Calu3 (cell line): ENCODE data around the gene ACER1. TPM values are rescaled to one million over a fixed set of nuclear protein-coding genes. Genes with fewer than 3 reads are reported as not detected.

Source experiments
- BruUV-seq: library from RNA; stranded (reverse); fragments of 400-500 nt; replicated peaks from 2 replicates; lab custom pipeline; 2021; lab: Mats Ljungman, UMichigan
- CTCF ChIA-PET: fragments of 300-600 bp; sonication (Branson Sonifier 250); formaldehyde crosslinking; loops from one replicate; lab custom pipeline; 2022; ENCODE audit warnings: antibody characterized with exemption; lab: Charles Lee
- DNase-seq: peaks from one replicate; pipeline ENCODE4 v3.0.0; 2022
- H3K27ac Mint-ChIP-seq: one replicate; pipeline ENCODE4 v1.8.0; 2022; ENCODE audit warnings: mixed read lengths; ENCODE audit not compliant: unreplicated experiment
- H3K27me3 Mint-ChIP-seq: one replicate; pipeline ENCODE4 v1.8.0; 2022; ENCODE audit warnings: mixed read lengths; ENCODE audit not compliant: unreplicated experiment
- H3K36me3 Mint-ChIP-seq: one replicate; pipeline ENCODE4 v1.8.0; 2022; ENCODE audit warnings: mild to moderate bottlenecking, moderate library complexity, mixed read lengths; ENCODE audit not compliant: insufficient read depth, unreplicated experiment
- H3K4me1 Mint-ChIP-seq: one replicate; pipeline ENCODE4 v1.8.0; 2022; ENCODE audit warnings: mild to moderate bottlenecking, low read depth, mixed read lengths; ENCODE audit not compliant: unreplicated experiment
- H3K4me3 Mint-ChIP-seq: one replicate; pipeline ENCODE4 v1.8.0; 2022; ENCODE audit warnings: mild to moderate bottlenecking, low read depth, moderate library complexity, mixed read lengths; ENCODE audit not compliant: unreplicated experiment
- H3K9me3 Mint-ChIP-seq: one replicate; pipeline ENCODE4 v1.8.0; 2022; ENCODE audit warnings: low read depth, mixed read lengths; ENCODE audit not compliant: unreplicated experiment
- CTCF ChIP-seq: fragments of 200-600 bp; IDR thresholded peaks from one replicate; pipeline ENCODE4 v1.8.0; 2022; ENCODE audit warnings: antibody characterized with exemption; ENCODE audit not compliant: unreplicated experiment
- intact Hi-C: fragments of 100-400 bp; cut with micrococcal nuclease; formaldehyde crosslinking; loops from one replicate; pipeline ENCODE4 v1.10.0; 2022; ENCODE audit not compliant: unreplicated experiment
- total RNA-seq: library from RNA; stranded (reverse); gene quantifications from 2 replicates; pipeline ENCODE4 v1.2.3, GENCODE V29; 2022

The ACER1 gene
- total RNA-seq, 1 experiment from 2014 or later, result not detected

DNA sequence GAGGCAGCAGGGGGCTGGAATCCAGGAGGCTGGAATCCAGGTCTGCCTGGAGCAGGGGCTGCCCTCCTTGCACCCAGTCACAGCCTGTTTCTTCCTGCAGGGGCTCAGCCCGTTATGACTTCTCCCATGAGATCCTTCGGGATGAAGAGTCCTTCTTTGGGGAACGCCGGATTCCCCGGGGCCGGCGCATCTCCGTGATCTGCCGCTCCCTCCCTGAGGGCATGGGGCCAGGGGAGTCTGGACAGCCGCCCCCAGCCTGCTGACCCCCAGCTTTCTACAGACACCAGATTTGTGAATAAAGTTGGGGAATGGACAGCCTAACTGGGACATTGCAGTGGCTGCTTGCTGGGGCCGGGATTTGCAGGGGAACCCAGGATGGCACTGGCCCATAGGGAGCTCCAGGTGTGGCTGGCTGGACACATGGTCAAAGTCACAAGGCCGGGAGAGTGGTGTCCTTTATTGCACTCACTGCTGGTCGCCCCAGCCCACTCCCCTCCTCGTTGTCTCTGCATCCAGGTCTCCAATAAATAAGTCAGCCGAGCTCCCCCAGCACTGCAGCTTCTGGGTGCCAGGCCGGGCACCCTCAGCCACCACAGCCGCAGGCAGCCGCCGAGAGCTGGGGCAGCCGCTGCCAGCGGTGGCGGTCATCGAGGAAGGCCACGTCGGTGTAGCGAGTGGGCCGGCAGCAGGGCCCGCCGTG lies 41.4 kb upstream of the ACER1 start:
- no peak for TF ChIP-seq CTCF
- Mint-ChIP-seq H3K4me1 (no peaks in the 10 kb centered on the region), H3K27me3 (no peaks in the 10 kb centered on the region), H3K9me3 (no peaks in the 10 kb centered on the region), H3K36me3 (peaks cover 28% of the 10 kb centered on the region), H3K27ac (no peak overlapping the region), H3K4me3 (no peak overlapping the region)
- no TSS peak for BruUV-seq
- intact Hi-C loops, result no loop called here
- no peak for DNase-seq
- CTCF ChIA-PET, result no interaction called here

DNA sequence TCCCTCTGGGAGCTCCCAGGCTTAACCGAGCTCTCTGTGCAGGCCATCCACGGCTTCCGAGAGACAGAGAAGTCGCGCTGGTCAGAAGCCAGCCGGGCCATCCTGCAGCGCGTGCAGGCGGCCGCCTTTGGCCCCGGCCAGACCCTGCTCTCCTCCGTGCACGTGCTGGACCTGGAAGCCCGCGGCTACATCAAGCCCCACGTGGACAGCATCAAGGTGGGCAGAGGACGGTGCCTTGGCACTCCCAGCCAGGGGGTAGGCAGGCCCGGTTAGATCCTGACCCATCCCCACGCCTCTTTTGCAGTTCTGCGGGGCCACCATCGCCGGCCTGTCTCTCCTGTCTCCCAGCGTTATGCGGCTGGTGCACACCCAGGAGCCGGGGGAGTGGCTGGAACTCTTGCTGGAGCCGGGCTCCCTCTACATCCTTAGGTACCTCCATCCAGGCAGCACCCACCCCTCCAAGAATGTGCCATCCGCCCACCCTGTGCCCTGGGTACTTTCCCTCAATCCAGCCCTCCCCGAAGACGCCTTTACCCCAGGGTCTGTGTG lies 40.8 kb upstream of the ACER1 start:
- Mint-ChIP-seq H3K9me3 (no peaks in the 10 kb centered on the region), H3K27ac (no peak overlapping the region), H3K27me3 (no peaks in the 10 kb centered on the region), H3K4me3 (peak overlapping the region; percentile 88), H3K36me3 (peaks cover 27% of the 10 kb centered on the region), H3K4me1 (no peaks in the 10 kb centered on the region)
- intact Hi-C loops, result no loop called here
- no peak for TF ChIP-seq CTCF
- no peak for DNase-seq
- no TSS peak for BruUV-seq
- CTCF ChIA-PET, result no interaction called here

DNA sequence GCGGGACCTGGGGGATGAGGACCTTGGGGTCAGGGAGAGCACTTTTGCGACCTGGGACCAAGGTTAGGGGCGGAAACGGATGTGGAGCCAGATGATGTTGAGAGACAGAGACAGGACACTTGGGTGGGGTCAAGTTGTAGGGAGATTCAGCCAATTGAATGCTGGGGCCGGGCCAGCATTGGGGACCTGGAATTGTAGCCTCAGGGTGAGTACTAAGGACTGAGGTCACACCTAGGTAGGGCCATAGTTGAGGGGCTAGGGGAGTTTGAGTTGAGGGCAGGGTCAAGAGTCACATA lies 40.3 kb upstream of the ACER1 start:
- CTCF ChIA-PET, result no interaction called here
- no peak for DNase-seq
- no peaks in the 10 kb centered on the region for H3K4me1 Mint-ChIP-seq
- H3K36me3 Mint-ChIP-seq, result peaks cover 27% of the 10 kb centered on the region
- H3K27ac Mint-ChIP-seq, result peak overlapping the region; percentile 94
- intact Hi-C loops, result no loop called here
- no peak for TF ChIP-seq CTCF
- BruUV-seq, result no TSS peak
- no peaks in the 10 kb centered on the region for H3K9me3 Mint-ChIP-seq
- no peaks in the 10 kb centered on the region for H3K27me3 Mint-ChIP-seq
- H3K4me3 Mint-ChIP-seq, result peak overlapping the region; percentile 88

DNA sequence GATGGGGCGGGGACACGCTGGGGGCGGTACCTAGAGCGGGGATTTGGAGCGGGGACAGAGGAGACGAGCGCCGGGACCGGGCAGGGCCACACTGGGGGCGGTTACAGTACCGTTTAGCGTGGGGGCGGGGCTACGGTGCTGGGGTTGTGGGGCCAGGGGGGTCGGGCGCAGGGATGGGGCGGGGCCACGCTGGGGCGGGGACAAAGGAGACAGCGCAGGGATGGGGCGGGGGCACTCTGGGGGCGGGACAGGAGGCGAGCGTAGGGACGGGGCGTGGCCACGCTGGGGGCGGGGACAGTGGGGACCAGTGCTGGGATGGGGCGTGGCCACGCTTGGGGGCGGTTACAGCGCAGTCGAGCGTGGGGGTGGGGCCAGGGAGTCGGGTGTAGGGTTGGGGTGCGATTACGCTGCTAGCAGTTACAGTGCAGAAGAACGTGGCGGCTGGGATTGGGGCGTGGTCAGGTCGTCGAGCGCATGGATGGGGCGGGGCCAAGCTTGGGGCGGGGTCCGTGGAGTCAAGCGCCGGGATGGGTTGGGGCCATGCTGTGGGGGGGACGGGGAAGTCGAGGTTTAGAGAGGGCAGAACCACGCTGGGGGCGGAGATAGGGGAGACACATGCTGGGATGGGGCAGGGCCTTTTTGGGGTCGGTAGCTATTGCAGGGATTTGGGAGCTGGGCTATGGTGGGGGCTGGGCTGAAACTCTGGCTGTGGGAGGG lies 39.8 kb upstream of the ACER1 start:
- Mint-ChIP-seq H3K36me3 (peaks cover 30% of the 10 kb centered on the region), H3K9me3 (no peaks in the 10 kb centered on the region), H3K4me1 (no peaks in the 10 kb centered on the region), H3K27me3 (no peaks in the 10 kb centered on the region), H3K27ac (peak overlapping the region; percentile 94), H3K4me3 (peak overlapping the region; percentile 88)
- no TSS peak for BruUV-seq
- DNase-seq, result peak; percentile 97
- no peak for TF ChIP-seq CTCF
- intact Hi-C loops, result no loop called here
- CTCF ChIA-PET, result interaction anchor here (0.6 to 0.9 kb wide), 5 partner anchors 12 to 214 kb away, joined by 3 to 14 read pairs (median 4); partner anchors contain the start of gene CLPP
